Myocyte (in vitro differentiated cells): ENCODE results near the gene NDUFB6. TPM values are rescaled to one million over a fixed set of nuclear protein-coding genes. Genes with fewer than 3 reads are reported as not detected.
A peak's percentile ranks its signal among the peaks of the same experiment; 100 is the strongest.
"Not testable (repeated sequence)": the region's sequence is repeated elsewhere in the genome, so short reads cannot be mapped to it uniquely, and the experiment has no call there.

ENCODE experiments used
- DNase-seq: peaks from one replicate; pipeline ENCODE4 v3.0.0-alpha.2; 2012; ENCODE audit warnings: low read depth
- total RNA-seq: library from RNA; depleted of rRNA; stranded (reverse); fragments of >200 nt; gene quantifications from 2 replicates; pipeline ENCODE4 v1.2.3, GENCODE V29; 2014

The NDUFB6 gene
- total RNA-seq, 1 donor from 2014 or later = 78.4 TPM

GRCh38 chr9:32524892-32525708, 47.9 kb downstream of the NDUFB6 start:
- DNase-seq = no peak

GRCh38 chr9:32524558-32524891, 48.4 kb downstream of the NDUFB6 start:
- not testable (repeated sequence) for DNase-seq

GRCh38 chr9:32523910-32524309, 49.0 kb downstream of the NDUFB6 start:
- no peak for DNase-seq

- no peak for DNase-seq
Measured at GRCh38 chr9:32518276-32518675, 54.7 kb downstream of the NDUFB6 start.

- DNase-seq = peak; percentile 73
Measured at GRCh38 chr9:32516241-32516640, 56.7 kb downstream of the NDUFB6 start.

- no peak for DNase-seq
Measured at GRCh38 chr9:32508728-32509127, 64.2 kb downstream of the NDUFB6 start.

GRCh38 chr9:32503008-32503407, 70.0 kb downstream of the NDUFB6 start:
- DNase-seq = no peak

Other genes starting within 250 kb of the NDUFB6 start
- 58.2 and 64.3 TPM in 2 replicates for gene ACO1, start 188.5 kb downstream of the NDUFB6 start, total RNA-seq
- 17.3 and 18.0 TPM in 2 replicates for gene RIGI, start 47.0 kb downstream of the NDUFB6 start, total RNA-seq
- 6.2 and 6.5 TPM in 2 replicates for gene SMIM27, start 20.8 kb downstream of the NDUFB6 start, total RNA-seq
- gene TOPORS, start 20.6 kb downstream of the NDUFB6 start, total RNA-seq = 23.4 and 24.6 TPM in 2 replicates
- gene TAF1L, start 62.5 kb upstream of the NDUFB6 start, total RNA-seq = 0.03 and 0.05 TPM in 2 replicates
- gene TMEM215, start 210.4 kb upstream of the NDUFB6 start, total RNA-seq = not detected in 2 replicates